ENCODE measurements around the gene DOCK2.
"Not testable (repeated sequence)": the region's sequence is repeated elsewhere in the genome, so short reads cannot be mapped to it uniquely, and the experiment has no call there.

The DOCK2 gene

DNA sequence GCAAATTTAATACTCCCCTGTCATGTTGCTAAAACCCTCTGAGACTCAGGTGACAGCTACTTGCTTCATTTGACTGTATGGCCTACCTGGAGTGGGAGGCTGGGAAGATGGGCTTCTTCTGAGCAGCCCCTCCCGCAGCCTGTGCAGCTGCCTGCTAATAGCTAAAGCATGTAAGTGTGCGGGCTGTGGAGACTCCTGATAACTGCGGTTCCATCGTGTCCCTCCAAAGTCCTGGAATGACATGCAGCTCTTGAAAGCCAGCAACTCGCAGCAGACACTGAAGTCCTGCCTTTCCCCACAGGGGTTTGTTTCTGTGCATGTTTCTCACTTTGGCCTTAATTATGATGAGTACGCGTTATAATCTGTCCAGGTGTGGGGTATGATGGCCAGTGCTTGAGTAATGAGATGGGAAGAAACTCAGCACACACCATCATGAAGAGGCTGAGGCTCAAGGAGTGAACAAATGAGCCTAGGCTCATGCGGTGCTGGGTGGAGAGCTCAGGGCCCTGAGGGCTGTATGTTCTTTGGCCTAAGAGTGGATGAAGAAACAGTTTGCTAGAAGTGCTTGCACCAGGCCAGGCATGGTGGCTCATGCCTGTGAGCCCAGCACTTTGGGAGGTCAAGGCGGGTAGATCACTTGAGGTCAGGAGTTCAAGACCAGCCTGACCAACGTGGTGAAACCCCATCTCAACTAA, 119.1 kb downstream of the DOCK2 start:
- ATAC-seq (no peak), DNase-seq (no peak)
- Mint-ChIP-seq H3K4me1 (no peaks in the 10 kb centered on the region), H3K27me3 (no peaks in the 10 kb centered on the region), H3K36me3 (ENCODE audit: low read depth) (peaks cover 43% of the 10 kb centered on the region), H3K9me3 (no peaks in the 10 kb centered on the region), H3K27ac (no peak overlapping the region), H3K4me3 (no peak overlapping the region)

DNA sequence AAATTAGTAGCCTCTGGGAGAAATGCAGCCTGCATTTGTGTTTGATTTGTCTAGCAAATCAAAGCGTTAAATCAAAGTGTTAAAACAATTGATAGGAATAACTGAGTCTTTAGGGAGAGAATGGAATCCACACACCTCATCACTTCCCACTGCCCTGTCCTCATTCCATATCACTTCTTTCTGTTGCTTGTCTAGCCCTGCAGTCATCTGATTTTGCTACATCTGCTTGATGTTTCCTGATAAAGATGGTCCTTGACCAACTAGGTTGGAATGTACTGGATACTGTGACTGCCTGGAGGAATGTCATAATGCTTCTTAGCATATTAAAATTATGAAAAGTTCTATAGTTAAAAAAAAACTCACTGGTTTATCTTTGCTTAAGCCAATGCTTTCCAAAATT, 119.9 kb downstream of the DOCK2 start:
- H3K4me1 Mint-ChIP-seq: no peaks in the 10 kb centered on the region
- no peaks in the 10 kb centered on the region for H3K9me3 Mint-ChIP-seq
- H3K36me3 Mint-ChIP-seq (ENCODE audit: low read depth): peaks cover 42% of the 10 kb centered on the region
- no peaks in the 10 kb centered on the region for H3K27me3 Mint-ChIP-seq
- no peak for ATAC-seq
- DNase-seq: no peak
- no peak overlapping the region for H3K27ac Mint-ChIP-seq
- no peak overlapping the region for H3K4me3 Mint-ChIP-seq

DNA sequence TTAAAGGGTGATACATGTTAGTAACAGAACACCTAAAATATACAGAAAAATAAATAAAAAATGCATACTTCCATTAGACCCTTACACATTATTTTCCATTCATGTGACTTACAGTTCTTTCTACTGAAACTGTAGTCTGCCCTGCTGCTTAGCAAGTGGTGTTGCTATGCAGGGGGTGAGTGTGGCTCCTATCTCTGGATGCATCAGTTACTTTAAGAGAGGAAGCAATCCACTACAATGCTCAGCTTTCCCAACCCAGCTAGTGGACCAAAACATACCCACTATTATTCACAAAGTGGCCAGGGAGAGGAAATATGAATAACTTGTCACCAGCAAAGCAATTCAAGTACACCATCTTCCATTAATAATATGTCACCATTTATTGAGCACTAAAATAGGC, 121.8 kb downstream of the DOCK2 start:
- Mint-ChIP-seq H3K36me3 (ENCODE audit: low read depth) (peaks cover 50% of the 10 kb centered on the region), H3K27ac (no peak overlapping the region)

DNA sequence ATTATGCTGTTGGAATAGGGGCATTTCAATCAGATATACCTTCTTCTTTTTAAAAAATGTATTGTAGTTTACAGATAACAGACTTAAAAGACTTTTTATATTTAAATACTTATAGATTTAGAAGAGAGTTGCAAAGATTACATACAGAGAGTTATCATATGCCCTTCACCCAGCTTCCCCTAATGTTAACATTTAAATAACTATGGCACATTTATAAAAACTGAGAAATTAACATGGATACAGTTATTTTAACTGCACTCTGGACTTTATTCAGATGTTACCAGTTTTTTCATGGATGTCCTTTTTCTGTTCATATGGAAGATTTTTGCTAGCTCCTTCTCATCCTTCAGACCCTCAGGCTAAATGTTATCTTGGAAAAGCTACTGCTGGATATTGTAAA, 123.2 kb downstream of the DOCK2 start:
- no peak overlapping the region for H3K27ac Mint-ChIP-seq
- ATAC-seq (no peak), DNase-seq (no peak)
- no peaks in the 10 kb centered on the region for H3K9me3 Mint-ChIP-seq
- no peaks in the 10 kb centered on the region for H3K27me3 Mint-ChIP-seq
- no peak overlapping the region for H3K4me3 Mint-ChIP-seq
- no peaks in the 10 kb centered on the region for H3K4me1 Mint-ChIP-seq
- H3K36me3 Mint-ChIP-seq (ENCODE audit: low read depth): peaks cover 60% of the 10 kb centered on the region

More for the DNA sequence above, 121.8 kb downstream of the DOCK2 start:
- H3K4me1 Mint-ChIP-seq: no peaks in the 10 kb centered on the region
- no peaks in the 10 kb centered on the region for H3K9me3 Mint-ChIP-seq
- no peaks in the 10 kb centered on the region for H3K27me3 Mint-ChIP-seq
- ATAC-seq (no peak), DNase-seq (no peak)
- no peak overlapping the region for H3K4me3 Mint-ChIP-seq

DNA sequence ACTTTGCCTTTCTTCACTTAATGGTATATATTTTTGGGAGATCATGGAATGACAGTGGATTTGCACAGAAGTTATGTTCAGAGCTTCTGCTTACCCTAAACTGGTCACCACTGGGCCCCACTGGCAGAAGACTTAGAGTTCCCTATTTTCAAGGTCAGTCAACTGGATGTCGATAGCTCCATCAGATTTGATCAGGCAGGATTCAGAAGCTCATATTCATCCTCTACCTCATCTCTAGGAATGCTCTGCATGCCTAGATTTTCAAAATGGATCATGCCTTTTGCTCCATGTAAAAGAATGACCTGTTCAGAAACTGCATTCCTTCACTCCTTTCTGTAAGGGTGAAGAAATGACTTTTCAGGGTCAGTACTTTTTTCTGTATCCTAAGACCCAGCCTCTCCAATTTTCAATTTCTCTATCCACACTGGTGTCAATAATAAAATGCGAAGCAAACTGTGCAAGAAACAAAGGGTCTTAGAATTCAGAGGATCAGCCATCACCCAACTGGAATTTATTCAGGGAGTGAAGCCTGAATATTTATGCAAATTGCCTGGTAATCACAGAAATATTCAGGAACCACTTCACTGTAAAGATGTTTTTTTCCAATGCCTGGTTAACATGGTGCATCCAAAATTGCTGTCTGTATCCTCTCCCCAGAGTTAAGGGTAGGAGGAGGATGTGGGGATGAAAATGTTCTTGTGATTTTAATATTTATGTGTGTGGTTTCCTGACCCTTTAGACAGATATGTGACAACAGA, 125.4 kb downstream of the DOCK2 start:
- Mint-ChIP-seq H3K4me1 (no peaks in the 10 kb centered on the region), H3K36me3 (ENCODE audit: low read depth) (peaks cover 63% of the 10 kb centered on the region)
- ATAC-seq: no peak

DNA sequence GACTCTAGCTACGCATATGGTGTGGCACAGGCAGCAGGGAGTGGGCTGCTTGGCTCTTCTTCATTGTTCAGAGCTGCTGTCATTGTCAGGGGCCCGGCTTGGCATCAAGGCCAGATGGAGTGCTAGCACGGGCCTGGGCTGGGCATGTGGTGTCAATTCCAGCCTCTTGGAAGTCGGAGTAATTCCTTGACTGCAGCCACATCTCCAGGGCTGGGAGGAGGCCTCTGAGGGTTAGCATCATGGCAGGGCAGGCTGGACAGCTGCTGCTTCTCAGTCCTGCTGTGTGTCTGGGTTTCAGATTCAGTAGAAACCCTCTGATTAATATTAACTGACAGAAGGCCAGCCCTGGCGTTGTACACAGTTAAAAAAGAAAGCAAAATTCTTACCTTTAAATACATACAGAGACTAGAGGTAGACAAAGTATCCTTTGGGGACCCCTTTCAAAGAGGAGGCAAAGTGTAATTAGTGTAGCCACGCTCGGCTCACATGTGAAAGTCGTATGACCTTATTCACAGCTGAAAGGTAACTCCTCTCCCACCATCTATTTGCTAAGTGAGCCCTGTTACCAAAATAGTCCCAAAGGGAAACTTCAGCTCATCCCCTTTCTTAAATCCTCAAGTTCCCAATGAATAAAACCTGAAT, 126.4 kb downstream of the DOCK2 start:
- ATAC-seq (no peak), DNase-seq (no peak)
- Mint-ChIP-seq H3K4me3 (no peak overlapping the region), H3K27ac (no peak overlapping the region), H3K9me3 (no peaks in the 10 kb centered on the region), H3K27me3 (no peaks in the 10 kb centered on the region), H3K36me3 (ENCODE audit: low read depth) (peaks cover 64% of the 10 kb centered on the region), H3K4me1 (no peaks in the 10 kb centered on the region)

More for the DNA sequence above, 125.4 kb downstream of the DOCK2 start:
- no peak overlapping the region for H3K27ac Mint-ChIP-seq
- no peak overlapping the region for H3K4me3 Mint-ChIP-seq
- no peaks in the 10 kb centered on the region for H3K9me3 Mint-ChIP-seq
- H3K27me3 Mint-ChIP-seq: no peaks in the 10 kb centered on the region
- no peak for DNase-seq

DNA sequence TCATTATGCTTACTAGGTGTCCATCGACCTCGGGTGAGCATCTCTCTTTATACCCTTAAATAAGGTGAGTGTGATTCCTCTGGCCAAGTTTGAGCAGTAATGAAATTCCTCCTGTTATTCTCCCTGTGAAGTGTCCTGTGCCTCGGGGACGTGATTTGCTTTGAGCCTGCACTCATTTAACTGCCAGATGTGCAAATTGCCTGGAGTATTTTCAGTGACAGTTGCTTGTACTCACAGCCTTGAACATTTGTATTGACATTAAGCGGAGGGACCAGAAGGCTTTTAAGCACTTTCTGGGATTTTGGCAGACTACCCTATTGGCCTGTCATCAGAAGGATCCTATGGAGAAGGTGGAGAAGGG, 126.9 kb downstream of the DOCK2 start:
- no peak overlapping the region for H3K27ac Mint-ChIP-seq
- no peak for ATAC-seq
- H3K4me1 Mint-ChIP-seq: no peaks in the 10 kb centered on the region

DNA sequence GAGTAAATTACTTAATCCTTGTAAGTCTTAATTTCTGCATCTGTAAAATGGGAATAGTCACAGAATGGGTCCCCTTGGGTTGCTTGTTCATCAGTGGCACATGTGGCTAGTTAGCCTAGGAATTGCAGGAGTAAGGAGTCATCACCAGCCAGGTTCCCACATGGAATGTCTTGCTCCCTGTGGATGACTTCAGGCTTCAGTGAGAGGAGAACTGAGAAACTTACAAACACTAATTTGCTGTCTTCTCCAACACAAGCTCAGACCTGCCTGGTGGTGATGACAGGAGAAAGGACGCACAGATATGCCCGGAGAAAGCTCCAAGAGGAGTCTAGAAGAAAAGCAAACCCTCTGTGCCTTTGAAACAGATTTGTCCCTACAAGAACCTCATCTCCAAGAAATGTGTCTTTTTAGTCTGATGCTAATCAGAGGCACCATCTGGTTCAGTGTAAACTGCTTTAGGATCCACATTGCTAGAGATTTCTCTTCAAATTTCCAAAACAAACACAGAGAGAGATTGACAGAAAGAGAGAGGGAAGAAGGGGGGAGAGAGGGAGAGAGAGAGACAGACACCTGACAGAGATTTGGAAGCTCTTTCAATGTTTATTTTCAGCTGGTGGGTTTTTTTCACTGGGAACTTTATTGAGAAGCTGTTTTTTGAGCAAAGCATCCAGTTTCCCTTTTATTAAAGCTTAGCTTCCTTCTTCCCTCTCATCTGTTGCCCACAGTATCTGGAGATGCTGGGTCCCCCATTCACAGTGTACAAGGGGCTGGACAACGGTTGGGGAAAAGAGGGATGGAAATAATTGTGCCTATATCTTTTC, 128.3 kb downstream of the DOCK2 start:
- DNase-seq: no peak
- H3K4me3 Mint-ChIP-seq: no peak overlapping the region
- ATAC-seq: no peak
- H3K36me3 Mint-ChIP-seq (ENCODE audit: low read depth): peaks cover 58% of the 10 kb centered on the region
- no peaks in the 10 kb centered on the region for H3K27me3 Mint-ChIP-seq
- H3K27ac Mint-ChIP-seq: no peak overlapping the region
- H3K9me3 Mint-ChIP-seq: no peaks in the 10 kb centered on the region
- no peaks in the 10 kb centered on the region for H3K4me1 Mint-ChIP-seq

More for the DNA sequence above, 126.9 kb downstream of the DOCK2 start:
- no peaks in the 10 kb centered on the region for H3K9me3 Mint-ChIP-seq
- DNase-seq: no peak
- peaks cover 59% of the 10 kb centered on the region for H3K36me3 Mint-ChIP-seq (ENCODE audit: low read depth)
- H3K27me3 Mint-ChIP-seq: no peaks in the 10 kb centered on the region
- H3K4me3 Mint-ChIP-seq: no peak overlapping the region

DNA sequence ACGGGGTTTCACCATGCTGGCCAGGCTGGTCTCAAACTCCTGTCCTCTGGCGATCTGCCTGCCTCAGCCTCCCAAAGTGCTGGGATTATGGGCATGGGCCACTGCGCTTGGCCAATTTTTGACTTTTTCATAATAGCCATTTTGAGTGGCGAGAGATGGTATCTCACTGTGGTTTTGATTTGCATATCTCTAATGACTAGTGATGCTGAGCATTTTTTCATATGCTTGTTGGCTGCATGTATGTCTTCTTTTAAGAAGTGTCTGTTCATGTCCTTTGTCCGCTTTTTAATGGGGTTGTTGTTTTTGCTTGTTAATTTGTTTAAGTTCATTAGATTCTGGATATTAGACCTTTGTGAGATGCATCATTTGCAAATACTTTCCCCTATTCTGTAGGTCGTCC, 129.9 kb downstream of the DOCK2 start:
- H3K27me3 Mint-ChIP-seq, H3K4me3 Mint-ChIP-seq, DNase-seq, H3K27ac Mint-ChIP-seq, H3K4me1 Mint-ChIP-seq, ATAC-seq, H3K9me3 Mint-ChIP-seq: not testable (repeated sequence)
- H3K36me3 Mint-ChIP-seq (ENCODE audit: low read depth): peaks cover 55% of the 10 kb centered on the region

DNA sequence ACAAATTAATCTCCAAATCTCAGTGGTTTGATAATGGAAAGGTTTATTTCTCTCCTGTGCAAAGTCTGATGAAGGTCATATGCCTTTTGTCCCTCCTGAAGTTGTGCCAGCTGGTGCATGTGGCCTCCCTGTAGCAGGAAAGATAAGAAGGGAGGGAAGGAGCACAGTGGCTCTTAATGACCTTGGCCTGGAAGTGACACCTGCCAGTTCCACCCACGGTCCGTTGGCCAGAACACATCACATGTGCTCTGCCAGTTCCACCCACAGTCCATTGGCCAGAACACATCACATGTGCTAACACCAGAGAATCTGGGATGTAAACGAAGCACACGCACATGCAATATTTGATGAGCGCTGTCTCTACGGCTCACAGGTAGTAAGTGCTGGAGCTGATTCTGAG, 130.9 kb downstream of the DOCK2 start:
- Mint-ChIP-seq H3K4me3 (no peak overlapping the region), H3K36me3 (ENCODE audit: low read depth) (peaks cover 56% of the 10 kb centered on the region), H3K27me3 (no peaks in the 10 kb centered on the region), H3K4me1 (no peaks in the 10 kb centered on the region), H3K9me3 (no peaks in the 10 kb centered on the region), H3K27ac (no peak overlapping the region)
- ATAC-seq: no peak
- DNase-seq: no peak

DNA sequence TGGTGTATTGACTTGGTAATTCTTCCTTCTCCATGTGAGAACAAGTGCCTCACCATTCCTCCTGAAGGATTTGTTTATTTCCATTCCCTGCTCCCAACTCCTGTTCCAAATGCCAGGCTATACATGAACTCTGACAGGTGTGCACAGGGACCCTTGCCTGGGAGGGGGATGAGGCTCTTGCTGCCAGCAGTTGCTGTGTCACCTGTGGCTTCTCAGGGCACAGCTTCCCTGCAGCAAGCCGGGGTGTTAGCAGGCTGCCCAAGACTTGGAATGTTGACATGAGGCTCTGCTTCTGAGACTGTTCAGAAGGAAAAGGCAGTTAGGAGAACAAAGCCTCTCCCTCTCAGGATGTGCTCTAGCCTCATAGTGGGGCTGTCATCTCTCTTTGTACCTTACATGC, 131.3 kb downstream of the DOCK2 start:
- Mint-ChIP-seq H3K27ac (no peak overlapping the region), H3K9me3 (no peaks in the 10 kb centered on the region), H3K36me3 (ENCODE audit: low read depth) (peaks cover 56% of the 10 kb centered on the region)

DNA sequence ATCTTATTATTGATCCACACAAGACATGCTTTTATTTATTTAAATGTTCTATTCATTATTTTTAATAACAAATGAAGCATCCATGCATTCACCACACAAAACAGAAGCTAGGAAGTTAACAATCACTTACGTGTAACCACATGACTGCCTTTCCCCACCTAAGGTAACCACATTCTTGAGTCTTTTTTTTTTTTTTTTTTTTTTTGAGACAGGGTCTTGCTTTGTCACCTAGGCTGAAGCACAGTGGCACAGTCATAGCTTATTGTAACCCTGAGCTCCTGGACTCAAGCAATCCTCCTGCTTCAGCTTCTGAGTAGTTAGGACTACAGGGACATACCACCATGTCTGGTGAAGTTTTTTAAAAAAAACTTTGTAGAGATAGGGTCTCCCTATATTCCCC, 133.0 kb downstream of the DOCK2 start:
- DNase-seq (no peak), ATAC-seq (peak; percentile 15)
- Mint-ChIP-seq H3K36me3 (ENCODE audit: low read depth) (peaks cover 54% of the 10 kb centered on the region), H3K4me3 (no peak overlapping the region), H3K27ac (no peak overlapping the region), H3K4me1 (no peaks in the 10 kb centered on the region), H3K27me3 (no peaks in the 10 kb centered on the region), H3K9me3 (no peaks in the 10 kb centered on the region)

More for the DNA sequence above, 131.3 kb downstream of the DOCK2 start:
- Mint-ChIP-seq H3K27me3 (no peaks in the 10 kb centered on the region), H3K4me3 (no peak overlapping the region), H3K4me1 (no peaks in the 10 kb centered on the region)
- no peak for DNase-seq
- no peak for ATAC-seq

DNA sequence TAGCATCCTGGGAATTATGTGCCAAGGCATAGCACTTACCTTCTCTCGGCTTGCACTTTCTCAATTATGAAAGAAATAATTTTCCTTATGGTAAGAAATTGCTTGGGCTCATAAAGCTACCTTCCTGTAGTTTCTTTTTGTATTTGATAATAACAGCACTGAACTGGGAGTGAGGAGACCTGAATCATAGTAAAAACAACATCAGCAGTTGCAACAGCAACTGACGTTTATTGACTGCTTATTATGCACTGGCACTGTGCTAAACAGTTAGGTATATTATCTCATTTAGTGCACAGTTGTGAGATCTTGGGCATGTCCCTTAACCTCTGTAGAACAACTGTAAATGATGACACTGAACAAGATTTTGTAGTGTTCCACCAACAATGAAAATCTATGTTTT, 135.2 kb downstream of the DOCK2 start:
- DNase-seq (no peak), ATAC-seq (no peak)
- no peak overlapping the region for H3K27ac Mint-ChIP-seq
- H3K27me3 Mint-ChIP-seq: no peaks in the 10 kb centered on the region
- no peaks in the 10 kb centered on the region for H3K9me3 Mint-ChIP-seq
- H3K36me3 Mint-ChIP-seq (ENCODE audit: low read depth): peaks cover 48% of the 10 kb centered on the region
- H3K4me1 Mint-ChIP-seq: no peaks in the 10 kb centered on the region
- H3K4me3 Mint-ChIP-seq: no peak overlapping the region

DNA sequence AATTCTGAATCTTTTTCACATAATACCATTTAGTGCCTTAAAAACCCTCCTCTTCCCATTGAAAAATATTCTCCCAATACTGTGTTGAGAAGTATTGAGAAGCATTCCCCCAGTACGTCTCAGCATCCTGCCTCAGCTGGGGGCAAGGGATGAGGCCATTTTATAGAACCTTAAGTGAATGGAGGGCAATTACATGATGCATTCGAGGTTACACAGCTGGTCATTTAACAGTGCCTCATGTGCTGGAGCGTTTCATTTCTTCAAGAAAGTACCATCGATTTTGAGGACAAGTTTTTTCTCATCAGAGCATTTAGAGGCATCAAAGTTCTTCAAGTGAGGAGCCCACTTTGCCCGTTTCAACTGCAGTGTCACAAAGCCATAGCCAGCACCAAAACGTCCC, 135.6 kb downstream of the DOCK2 start:
- no peaks in the 10 kb centered on the region for H3K27me3 Mint-ChIP-seq
- H3K36me3 Mint-ChIP-seq (ENCODE audit: low read depth): peaks cover 46% of the 10 kb centered on the region
- H3K4me3 Mint-ChIP-seq: no peak overlapping the region
- H3K27ac Mint-ChIP-seq: no peak overlapping the region
- DNase-seq (no peak), ATAC-seq (no peak)
- no peaks in the 10 kb centered on the region for H3K9me3 Mint-ChIP-seq
- no peaks in the 10 kb centered on the region for H3K4me1 Mint-ChIP-seq

Measured in activated naive CD8-positive, alpha-beta T cell treated with anti-CD3 and anti-CD28 coated beads, Interleukin-2, amount 50 U/mL, for 24 hours (primary cell).